ENCODE results near the gene ZP3.
"Not testable (repeated sequence)": the region's sequence is repeated elsewhere in the genome, so short reads cannot be mapped to it uniquely, and the experiment has no call there.

Gene ZP3

DNA sequence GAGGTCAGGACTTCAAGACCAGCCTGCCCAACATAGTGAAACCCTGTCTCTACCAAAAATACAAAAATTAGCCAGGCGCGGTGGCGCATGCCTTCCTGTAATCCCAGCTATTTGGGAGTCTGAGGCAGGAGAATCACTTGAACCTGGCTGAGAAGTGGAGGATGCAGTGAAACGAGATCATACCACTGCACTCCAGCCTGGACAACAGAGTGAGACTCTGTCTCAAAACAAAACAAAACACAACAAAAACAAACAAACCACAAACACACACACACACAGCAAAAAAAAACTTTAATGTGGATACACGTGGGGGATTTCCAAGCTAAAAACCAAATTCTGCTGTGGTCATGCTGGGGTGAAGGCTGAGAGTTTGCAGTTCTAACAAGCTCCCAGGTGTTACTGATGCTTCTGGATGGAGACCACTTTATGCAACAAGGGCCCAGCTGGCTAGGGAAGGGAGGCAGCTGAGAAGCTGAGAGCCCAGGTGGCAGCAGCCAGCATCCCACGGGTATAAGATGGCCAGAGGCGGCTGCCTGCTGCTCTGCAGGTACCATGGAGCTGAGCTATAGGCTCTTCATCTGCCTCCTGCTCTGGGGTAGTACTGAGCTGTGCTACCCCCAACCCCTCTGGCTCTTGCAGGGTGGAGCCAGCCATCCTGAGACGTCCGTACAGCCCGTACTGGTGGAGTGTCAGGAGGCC, at the start of gene ZP3:
ZP3 (plus strand) TSS at position 538 of the 699 bp plus-strand sequence; CDS start at position 553, 15 bp downstream.
- in situ Hi-C loops (cut with HindIII; ENCODE audit: low sequenced_read_pairs) = loop anchor here (10.0 kb wide), 1 partner anchor 100 kb away; no protein-coding TSS in a partner anchor

DNA sequence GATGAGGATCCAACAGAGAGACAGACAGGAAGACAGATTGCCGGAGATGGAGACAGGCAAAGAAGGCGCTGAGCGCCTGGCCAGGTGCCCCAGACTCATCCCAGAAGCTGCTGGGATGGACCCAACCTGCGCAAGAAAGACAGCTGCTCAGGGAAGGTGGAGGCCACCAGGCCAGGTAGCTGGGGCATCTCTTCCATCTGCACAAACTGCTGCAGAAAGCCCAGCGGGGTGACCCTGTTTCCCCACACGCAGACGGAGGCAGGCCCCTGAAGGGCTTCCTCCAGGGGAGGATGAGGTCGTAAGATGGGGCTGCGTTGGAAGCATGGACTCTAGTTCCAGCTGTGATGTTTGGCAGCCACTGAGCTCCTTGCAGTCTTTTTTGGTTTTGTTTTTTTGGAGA, 49.5 kb upstream of the ZP3 start:
- in situ Hi-C loops (cut with HindIII; ENCODE audit: low sequenced_read_pairs) = no loop called here

DNA sequence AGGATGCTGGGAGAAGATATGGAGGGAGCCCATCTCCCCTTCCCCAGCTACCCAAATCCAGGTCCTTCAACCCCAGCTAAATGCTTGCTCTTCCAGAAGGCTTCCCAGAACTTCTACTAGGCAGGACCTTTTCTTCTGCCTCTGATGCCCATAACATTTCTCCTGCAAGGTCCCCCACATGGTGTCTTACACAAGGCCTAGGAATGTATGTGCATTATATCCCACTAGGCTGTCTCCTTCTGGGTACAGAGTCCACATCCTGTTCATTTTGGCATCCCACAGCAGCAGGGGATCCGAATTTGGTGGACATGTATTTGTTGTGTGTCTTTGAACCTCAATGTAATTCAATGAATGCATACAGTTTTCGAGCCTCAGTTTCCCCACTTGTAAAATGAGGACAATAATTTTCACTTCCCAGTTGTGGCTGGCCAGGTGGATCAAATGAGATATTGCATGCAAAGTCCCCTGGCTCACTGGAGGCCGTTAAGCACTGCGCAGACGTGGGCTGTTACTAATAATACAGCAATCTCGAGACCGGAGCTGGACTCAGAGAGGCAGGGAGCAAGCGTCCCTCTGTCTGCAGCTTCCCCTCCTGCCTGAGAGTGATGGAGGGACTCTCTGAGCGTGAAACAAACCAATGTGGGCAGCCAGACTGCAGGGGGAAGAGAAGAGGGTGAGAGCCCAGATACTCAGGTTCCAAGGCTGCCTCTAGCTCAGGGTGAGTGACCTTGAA, 47.4 kb upstream of the ZP3 start:
- in situ Hi-C loops (cut with HindIII; ENCODE audit: low sequenced_read_pairs) = no loop called here

DNA sequence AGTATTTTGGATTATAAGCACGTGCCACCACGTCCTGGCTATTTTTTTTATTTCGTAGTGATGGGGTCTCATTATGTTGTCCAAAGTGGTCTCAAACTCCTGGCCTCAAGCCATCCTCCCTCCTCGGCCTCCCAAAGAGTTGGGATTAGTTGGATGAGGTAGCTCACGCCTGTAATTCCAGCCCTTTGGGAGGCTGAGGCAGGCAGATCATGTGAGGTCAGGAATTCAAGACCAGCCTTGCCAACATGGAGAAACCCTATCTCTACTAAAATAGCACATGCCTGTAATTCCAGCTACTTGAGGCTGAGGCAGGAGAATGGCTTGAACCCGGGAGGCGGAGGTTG, 44.2 kb upstream of the ZP3 start:
- in situ Hi-C loops (cut with HindIII; ENCODE audit: low sequenced_read_pairs) = no loop called here

DNA sequence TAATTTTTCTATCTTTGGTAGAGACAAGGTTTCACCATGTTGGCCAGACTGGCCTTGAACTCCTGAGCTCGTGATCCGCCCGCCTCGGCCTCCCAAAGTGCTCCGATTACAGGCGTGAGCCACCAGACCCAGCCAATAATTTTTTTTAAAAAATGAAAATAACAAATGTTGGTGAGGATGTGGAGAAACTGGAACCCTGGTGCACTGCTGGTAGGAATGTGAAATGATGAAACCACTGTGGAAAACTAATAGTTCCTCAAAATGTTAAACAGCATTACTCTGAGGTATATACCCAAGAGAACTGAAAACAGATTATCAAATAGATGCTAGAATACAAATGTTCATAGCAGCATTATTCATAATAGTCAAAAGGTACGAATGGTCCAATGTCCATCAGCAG, 42.9 kb upstream of the ZP3 start:
- in situ Hi-C loops (cut with HindIII; ENCODE audit: low sequenced_read_pairs) = no loop called here

DNA sequence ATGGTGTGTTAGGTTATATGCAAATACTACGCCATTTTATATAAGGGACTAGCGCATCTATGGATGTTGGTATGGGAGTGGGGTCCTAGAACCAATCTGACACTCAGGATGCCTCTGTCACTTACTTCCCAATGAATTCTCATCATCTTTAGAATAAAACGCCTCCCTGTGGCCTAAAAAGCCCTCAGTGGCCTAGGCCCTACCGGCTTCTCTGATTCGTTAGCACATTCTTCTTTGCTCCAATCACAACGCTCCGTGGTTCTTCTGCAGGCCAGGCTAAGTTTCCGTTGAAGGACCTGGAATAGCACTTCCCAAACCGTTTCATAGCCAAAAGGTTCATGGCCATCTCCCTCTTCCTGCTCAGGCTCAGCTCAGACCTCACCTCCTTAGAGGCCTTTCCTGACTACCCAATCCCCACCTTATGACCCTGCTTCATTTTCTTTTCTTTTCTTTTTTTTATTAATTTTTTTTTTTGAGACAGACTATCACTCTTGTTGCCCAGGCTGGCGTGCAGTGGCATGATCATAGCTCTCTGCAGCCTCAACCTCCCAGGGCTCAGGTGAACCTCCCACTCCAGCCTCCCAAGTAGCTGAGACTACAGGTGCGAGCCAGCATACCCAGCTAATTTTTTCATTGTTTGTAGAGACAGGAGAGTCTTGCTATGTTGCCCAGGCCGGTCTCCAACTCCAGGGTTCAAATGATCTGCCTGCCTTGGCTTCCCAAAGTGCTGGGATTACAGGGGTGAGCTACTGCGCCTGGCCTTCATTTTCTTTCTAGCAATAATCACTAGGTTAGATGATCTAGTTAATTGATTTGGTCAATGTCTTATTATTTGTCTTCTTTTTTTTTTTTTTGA, 41.4 kb upstream of the ZP3 start:
- in situ Hi-C loops (cut with HindIII; ENCODE audit: low sequenced_read_pairs) = no loop called here

DNA sequence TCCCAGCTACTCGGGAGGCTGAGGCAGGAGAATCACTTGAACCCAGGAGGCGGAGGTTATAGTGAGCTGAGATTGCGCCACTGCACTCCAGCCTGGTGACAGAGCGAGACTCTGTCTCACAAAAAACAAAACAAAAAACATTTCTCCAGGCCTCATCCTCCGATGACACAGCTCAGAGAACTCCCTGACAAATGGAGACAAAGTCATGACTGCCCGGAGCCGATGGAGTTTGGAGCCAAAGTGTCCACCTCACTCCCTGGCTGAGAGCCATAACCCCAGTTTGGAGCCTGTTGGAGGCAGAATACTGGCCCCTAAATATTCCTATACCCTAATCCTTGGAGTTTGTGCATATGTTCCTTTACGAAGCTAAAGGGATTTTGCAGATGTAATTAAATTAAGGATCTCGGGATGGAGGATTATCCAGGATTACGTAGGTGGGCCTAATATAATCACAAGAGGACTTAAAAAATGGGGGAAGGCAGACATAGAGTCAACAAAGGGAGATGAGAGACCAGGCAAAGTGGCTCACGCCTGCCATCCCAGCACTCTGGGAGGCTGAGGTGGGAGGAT, 38.0 kb upstream of the ZP3 start:
- in situ Hi-C loops (cut with HindIII; ENCODE audit: low sequenced_read_pairs) = no loop called here

DNA sequence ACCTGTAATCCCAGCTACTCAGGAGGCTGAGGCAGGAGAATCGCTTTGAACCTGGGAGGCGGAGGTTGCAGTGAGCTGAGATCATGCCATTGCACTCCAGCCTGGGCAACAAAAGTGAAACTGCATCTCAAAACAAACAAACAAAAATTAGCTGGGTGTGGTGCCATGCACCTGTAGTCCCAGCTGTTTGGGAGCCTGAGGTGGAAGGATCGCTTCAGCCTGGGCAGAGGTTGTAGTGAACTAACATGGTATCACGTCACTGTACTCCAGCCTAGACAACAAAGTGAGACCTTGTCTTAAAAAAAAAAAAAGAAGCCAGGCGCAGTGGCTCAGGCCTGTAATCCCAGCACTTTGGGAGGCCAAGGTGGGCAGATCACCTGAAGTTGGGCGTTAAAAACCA, 37.0 kb upstream of the ZP3 start:
- in situ Hi-C loops (cut with HindIII; ENCODE audit: low sequenced_read_pairs) = not testable (repeated sequence)

DNA sequence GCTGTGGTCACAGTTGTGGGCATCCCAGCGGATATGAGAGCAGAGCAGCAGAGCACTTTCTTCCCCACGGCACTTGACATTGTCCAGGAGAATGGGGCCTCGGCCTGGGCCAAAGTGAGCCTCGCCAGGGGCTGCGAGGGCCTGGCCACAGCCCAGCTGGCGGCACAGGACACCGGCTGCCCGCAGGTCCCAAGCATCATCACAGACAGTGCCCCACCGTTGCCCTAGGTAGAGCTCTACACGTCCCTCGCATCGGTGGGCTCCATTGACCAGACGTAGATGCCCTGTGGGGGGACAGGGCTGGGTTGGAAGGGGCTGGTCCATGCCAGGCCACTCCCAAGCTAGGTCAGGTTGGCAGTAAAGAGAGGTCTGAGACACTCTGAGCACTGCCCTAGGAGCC, 34.7 kb upstream of the ZP3 start:
- in situ Hi-C loops (cut with HindIII; ENCODE audit: low sequenced_read_pairs) = no loop called here

DNA sequence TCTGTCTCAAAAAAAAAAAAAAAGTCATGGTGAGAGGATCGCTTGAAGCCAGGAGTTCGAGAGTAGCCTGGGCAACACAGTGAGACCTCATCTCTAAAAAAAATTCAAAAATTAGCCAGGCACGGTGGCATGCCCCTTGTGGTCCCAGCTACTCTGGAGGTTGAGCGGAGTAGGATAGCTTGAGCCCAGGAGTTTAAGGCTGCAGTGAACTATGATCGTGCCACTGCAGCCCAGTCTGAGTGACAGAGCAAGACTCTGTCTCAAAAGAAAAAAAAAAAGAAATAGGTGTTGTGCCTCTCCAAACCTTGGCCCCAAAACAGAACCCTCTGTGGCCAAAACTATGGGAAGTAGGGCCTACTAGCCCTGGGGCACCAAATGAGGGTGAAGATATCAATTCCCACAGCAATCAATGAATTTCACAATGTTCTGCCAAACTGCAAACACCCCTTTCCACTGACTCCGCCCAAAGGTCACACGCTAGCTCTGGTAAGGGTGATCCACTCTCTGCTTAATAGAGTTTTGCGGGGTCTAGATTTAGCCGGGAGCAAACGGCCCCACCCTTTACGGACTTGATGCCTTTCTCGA, 32.1 kb upstream of the ZP3 start:
- in situ Hi-C loops (cut with HindIII; ENCODE audit: low sequenced_read_pairs) = no loop called here

DNA sequence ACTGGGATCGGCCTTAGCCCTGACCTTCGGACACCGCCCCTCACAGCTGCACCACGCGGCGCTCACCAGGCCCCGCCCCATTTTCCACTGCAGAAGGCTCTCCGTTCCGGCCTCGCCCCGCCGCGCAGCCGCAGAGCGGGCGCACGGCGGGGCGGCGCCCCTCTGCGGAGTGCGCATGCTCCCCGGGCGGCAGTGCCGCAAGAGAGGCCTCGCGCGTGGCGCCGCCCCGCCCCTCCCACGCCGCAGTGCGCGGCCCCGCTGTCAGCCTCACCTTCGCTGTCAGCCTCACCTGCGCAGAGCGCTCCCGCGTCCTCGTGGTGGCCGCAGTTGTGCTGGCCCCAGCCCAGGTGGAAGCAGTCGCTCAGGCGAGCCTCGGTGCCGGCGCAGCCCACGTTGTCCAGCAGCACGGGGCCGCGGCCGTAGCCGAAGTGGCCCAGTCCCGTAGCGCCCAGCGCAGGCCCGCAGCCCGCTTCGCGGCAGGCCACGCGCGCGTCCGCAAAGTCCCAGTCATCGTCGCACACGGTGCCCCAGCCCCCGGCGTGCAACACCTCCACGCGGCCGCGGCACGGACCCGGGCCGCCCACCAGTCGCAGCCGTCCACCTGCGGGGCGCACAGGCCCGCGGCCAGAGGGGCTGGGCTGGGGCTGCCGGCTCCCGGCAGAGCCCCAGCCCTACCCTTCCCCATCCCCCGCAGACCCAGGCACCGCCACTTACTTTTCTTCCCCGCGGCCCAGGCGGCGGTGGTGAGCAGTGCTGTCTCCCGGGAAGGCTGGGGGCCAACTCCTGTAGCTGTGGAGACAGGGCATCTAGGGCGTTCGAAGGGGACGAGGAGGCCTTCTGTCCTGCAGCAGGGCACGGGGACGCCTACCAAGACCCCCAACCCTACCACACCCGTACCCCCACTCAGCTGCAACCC, 31.4 kb upstream of the ZP3 start:
- in situ Hi-C loops (cut with HindIII; ENCODE audit: low sequenced_read_pairs) = no loop called here

DNA sequence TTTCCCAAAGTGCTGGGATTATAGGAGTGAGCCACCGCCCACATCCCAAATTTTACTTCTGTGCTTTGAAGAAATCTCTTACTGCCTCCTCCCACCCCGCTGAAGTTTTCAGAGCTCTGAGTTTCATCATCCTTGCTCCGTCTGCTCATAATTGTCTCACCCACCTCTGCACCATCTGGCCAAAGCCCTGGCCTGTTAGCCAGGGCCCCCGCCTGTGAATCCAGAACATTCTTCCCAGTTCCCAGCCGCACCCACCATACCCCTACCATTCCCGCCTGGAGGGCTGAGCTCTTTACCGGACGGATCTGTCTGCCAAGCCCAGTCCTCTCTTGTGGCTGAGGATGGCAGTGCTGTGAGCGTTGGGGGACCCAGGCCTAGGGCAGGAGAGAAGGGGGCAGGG, 29.8 kb upstream of the ZP3 start:
- in situ Hi-C loops (cut with HindIII; ENCODE audit: low sequenced_read_pairs) = no loop called here

DNA sequence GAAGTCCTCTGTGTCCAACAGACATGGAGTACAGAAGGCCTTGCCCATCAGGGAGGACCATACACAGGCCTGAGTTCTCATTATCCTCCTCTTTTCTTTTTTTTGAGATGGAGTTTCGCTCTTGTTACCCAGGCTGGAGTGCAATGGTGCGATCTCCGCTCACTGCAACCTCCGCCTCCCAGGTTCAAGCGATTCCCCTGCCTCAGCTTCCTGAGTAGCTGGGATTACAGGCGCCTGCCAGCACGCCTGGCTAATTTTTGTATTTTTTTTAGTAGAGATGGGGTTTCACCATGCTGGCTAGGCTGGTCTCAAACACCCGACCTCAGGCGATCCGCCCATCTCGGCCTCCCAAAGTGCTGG, 29.2 kb upstream of the ZP3 start:
- in situ Hi-C loops (cut with HindIII; ENCODE audit: low sequenced_read_pairs) = not testable (repeated sequence)

DNA sequence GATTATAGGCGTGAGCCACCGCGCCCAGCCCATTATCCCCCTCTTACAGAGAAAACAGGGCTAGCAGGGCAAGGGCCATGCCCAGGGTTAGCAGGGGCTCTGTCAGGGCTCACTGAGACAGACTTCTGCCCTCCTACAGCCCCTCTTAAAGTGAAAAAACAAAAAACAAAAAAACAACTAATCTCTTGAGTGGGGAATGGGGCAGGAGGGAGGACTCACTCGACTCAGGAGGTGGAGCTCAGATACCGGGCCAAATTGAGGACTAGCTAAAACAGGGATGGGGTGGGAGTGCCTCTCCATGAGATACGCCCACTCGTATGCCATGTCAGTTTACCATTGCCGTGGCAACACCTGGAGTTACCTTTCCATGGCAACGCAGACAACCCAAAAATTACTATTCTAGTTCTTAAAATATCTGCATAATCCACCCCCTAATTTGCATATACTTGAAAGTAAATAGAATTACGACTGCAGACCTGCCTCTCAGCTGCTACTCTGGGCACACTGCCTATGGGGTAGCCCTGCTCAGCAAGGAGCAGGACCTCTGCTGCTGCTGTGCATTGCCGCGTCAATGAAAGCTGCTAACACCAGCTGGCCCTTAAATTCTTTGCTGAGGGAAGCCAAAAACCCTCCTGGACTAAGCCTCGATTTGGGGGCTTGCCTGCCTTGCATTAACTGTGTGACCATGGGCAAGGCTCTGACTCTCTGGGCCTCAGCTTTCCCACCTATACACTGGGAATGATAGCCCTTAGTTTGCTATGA, 28.6 kb upstream of the ZP3 start:
- in situ Hi-C loops (cut with HindIII; ENCODE audit: low sequenced_read_pairs) = no loop called here

DNA sequence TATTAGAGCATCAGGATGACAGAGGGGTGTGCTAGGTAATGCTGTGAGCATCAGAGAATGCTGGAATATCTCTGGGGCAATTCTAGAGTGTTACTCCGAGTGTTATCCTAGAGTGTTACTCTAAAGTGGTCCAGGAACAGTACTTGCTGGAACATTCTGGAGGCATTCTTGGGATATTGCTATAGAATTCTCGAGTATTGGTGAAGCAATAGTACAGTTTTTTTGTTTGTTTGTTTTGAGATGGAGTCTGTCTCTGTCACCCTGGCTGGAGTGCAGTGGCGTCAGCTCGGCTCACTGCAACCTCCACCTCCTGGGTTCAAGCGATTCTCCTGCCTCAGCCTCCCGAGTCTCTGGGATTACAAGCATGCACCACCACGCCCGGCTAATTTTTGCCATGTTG, 27.9 kb upstream of the ZP3 start:
- in situ Hi-C loops (cut with HindIII; ENCODE audit: low sequenced_read_pairs) = no loop called here

DNA sequence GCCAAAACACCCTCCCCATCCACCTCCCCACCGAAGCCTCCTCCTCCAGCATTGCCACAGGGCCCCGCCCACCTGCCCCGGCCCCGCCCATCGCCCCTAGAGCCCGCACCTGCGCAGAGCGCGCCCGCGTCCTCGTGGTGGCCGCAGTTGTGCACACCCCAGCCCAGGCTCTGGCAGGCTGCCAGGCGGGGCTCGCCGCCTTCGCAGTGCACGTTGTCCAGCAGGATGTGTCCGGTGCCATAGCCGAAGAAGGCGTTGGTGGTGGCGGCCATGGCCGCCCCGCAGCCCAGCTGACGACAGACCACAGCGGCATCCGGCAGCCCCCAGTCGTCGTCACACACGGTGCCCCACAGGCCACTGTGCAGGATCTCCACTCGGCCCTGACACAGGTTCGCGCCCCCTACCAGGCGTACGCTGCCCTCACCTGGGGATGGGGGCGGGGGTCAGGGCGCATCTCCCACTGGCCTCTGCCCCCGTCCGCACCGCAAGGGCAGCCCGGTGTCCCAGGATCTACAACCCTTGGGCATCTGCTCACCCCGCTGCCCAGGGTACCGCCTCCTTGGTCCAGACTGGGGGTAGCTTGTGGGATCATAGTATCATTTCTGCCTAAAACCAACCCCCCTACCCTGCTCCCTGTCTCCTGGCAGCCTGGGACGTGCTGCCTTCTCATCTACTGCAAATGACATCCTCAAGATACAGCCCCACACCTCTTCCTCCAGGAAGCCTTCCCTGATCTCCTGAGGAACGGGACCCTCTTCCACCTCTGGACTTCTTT, 27.2 kb upstream of the ZP3 start:
- in situ Hi-C loops (cut with HindIII; ENCODE audit: low sequenced_read_pairs) = no loop called here

DNA sequence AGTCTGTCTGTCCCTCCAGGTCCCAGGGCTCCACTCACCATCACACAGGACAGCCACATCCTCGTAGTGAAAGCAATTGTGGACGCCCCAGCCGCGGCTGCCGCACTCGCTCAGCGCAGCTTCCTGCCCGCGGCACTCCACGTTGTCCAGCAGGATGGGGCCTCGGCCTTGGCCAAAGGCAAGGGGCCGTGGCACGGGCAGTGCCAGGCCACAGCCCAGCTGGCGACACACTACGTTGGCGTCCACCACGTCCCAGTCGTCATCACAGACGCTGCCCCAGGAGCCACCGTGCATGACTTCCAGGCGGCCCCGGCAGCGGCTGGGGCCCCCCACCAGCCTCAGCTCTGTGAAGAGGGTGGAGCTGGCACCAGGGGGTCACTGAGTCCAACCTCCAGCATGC, 24.5 kb upstream of the ZP3 start:
- in situ Hi-C loops (cut with HindIII; ENCODE audit: low sequenced_read_pairs) = no loop called here

DNA sequence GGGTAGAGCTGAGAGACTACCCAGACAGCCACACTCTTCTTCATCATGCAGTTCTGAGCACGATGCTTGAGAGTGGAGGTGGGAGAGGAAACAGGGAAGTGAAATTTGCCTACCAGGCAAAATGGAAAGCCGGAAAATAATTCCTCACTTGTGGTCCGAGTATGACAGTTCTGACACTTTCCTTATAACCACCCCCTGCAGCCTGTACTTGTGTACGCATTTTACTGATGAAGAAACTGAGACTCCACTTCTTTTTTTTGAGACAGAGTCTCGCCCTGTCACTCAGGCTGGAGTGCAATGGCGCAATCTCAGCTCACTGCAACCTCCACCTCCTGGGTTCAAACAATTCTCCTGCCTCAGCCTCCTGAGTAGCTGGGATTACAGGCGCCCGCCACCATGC, 21.7 kb upstream of the ZP3 start:
- in situ Hi-C loops (cut with HindIII; ENCODE audit: low sequenced_read_pairs) = not testable (repeated sequence)
